Skeletal muscle satellite cell (primary cell): Measurements from ENCODE around the gene PALM2AKAP2. TPM values are rescaled to one million over a fixed set of nuclear protein-coding genes. Genes with fewer than 3 reads are reported as not detected.

ENCODE experiments used
- H3K27me3 ChIP-seq: 2 replicates; pipeline ENCODE4 v1.7.0; 2013; ENCODE audit warnings: low read length; ENCODE audit not compliant: control insufficient read depth, insufficient read depth
- H3K36me3 ChIP-seq: 2 replicates; pipeline ENCODE4 v1.7.0; 2013; ENCODE audit warnings: mild to moderate bottlenecking, control low read depth, low read length; ENCODE audit not compliant: insufficient read depth
- H3K4me1 ChIP-seq: 2 replicates; pipeline ENCODE4 v1.7.0; 2013; ENCODE audit warnings: low read length; ENCODE audit not compliant: control insufficient read depth, insufficient read depth
- H3K4me2 ChIP-seq: 2 replicates; pipeline ENCODE4 v1.7.0; 2013; ENCODE audit warnings: mild to moderate bottlenecking, low read length
- H3K4me3 ChIP-seq: 2 replicates; pipeline ENCODE4 v1.7.0; 2013; ENCODE audit warnings: low read length
- H3K9ac ChIP-seq: 2 replicates; pipeline ENCODE4 v1.7.0; 2013; ENCODE audit warnings: mild to moderate bottlenecking, low read depth, low read length, moderate library complexity
- H3K9me3 ChIP-seq: replicated peaks from 2 replicates; pipeline ENCODE4 v1.7.0; 2013; ENCODE audit warnings: mild to moderate bottlenecking, control low read depth, low read length
- total RNA-seq: library from RNA; depleted of rRNA; stranded (reverse); fragments of >200 nt; gene quantifications from 2 replicates; pipeline ENCODE4 v1.2.3, GENCODE V29; 2012; rRNA removed

The PALM2AKAP2 gene
- 3.1 and 8.9 TPM in 2 replicates for total RNA-seq

DNA sequence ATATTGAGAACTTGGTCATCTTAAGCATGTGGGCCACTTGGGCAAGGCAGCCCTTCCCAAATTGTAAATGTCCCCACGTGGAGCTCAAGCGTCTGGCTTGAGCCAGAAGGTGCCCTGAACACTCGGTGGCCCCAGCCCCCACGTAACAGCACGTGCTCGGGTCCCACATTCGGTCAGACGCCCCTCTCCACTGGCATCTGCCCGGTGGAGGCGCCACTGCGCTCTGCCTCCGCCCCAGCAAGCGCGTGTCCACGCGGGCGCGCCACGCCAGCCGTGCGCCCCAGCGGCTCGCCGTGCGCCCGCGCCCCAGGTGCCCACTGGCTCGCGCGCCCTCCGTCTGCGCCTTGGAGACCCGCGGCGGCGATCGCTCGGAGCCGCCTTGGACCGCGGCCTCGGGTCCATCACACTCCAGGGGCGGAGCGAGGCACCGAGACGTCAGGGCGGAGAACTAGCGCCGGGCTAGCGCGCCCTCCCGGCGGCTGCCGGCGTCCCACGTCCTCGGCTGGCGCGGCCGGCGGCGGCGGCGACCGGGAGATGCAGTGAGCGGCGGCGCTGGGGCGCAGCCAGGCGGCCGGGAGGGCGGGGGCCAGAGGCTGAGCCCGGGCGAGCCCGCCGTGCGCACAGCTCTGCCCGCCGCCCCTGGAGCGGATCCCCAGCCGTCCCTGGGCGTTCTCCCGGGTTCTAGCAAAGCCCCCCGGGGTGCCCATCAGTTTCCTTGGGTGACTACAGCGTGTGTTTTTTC is at the start of gene PALM2AKAP2:
PALM2AKAP2 (plus strand) TSS at position 488 of the 742 bp plus-strand sequence. CDS start 291 bp downstream, outside the sequence.
- Histone ChIP-seq H3K36me3 (no peaks in the 10 kb centered on the region), H3K4me1 (peaks cover 3% of the 10 kb centered on the region), H3K27me3 (peaks cover 15% of the 10 kb centered on the region), H3K9ac (peak within 1 kb of the TSS; percentile 94), H3K4me3 (peak within 1 kb of the TSS; percentile 90), H3K9me3 (no peaks in the 10 kb centered on the region), H3K4me2 (peak within 1 kb of the TSS; percentile 83)

GRCh38 chr9:109730228-109730627 is 49.8 kb upstream of the PALM2AKAP2 start:
- Histone ChIP-seq H3K9me3 (no peaks in the 10 kb centered on the region), H3K9ac (no peak overlapping the region), H3K36me3 (no peaks in the 10 kb centered on the region), H3K4me3 (no peak overlapping the region), H3K27me3 (peaks cover 11% of the 10 kb centered on the region), H3K4me2 (no peak overlapping the region), H3K4me1 (peaks cover 4% of the 10 kb centered on the region)

DNA sequence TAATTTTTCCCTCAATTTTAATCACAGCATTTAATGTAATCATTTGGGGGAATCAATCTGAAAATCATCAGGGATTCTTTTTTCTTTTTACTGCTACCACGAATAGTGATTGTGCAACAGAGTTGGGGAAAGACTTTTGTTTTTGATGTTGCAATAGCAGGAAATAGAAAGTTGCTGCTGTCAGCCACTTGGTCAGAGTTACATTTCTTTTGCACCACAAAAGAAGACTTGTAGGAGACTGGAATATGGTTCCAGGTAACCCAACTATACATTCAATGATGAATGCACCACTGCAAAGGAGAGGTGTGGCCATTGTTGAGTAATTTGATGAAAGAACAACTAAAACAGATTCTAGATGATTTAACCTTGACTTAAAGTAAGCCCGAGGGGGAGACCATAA is 46.3 kb upstream of the PALM2AKAP2 start:
- Histone ChIP-seq H3K36me3 (no peaks in the 10 kb centered on the region), H3K9ac (no peak overlapping the region), H3K9me3 (no peaks in the 10 kb centered on the region), H3K4me2 (no peak overlapping the region), H3K4me1 (peaks cover 4% of the 10 kb centered on the region), H3K27me3 (peaks cover 9% of the 10 kb centered on the region), H3K4me3 (no peak overlapping the region)

- H3K4me2 ChIP-seq = no peak overlapping the region
- H3K4me3 ChIP-seq = no peak overlapping the region
- no peak overlapping the region for H3K9ac ChIP-seq
- H3K36me3 ChIP-seq = no peaks in the 10 kb centered on the region
- H3K27me3 ChIP-seq = peaks cover 9% of the 10 kb centered on the region
- H3K9me3 ChIP-seq = no peaks in the 10 kb centered on the region
- H3K4me1 ChIP-seq = peaks cover 4% of the 10 kb centered on the region
Measured at GRCh38 chr9:109734814-109735213, 45.2 kb upstream of the PALM2AKAP2 start.

DNA sequence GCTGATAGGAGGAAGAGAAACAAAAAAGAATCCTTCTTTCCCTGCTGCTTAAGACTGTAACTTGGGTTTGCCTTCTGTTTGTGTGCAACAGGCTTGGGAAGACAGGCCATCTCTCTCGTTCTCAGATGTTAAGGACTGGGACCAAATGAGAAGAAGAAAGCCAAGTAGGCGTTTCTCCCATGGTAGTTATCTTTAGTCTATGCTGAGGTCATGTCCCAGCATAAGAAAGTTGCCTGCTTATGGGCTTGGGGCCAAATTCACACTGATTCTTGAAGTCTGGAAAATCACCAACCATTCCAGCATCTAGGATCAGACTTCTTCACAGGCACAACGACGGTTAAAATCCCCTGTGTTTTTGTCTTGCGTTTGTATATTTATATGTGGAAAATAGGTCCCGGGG is 44.2 kb upstream of the PALM2AKAP2 start:
- no peaks in the 10 kb centered on the region for H3K9me3 ChIP-seq
- no peak overlapping the region for H3K9ac ChIP-seq
- peaks cover 4% of the 10 kb centered on the region for H3K4me1 ChIP-seq
- H3K27me3 ChIP-seq = peaks cover 9% of the 10 kb centered on the region
- no peak overlapping the region for H3K4me3 ChIP-seq
- no peak overlapping the region for H3K4me2 ChIP-seq
- H3K36me3 ChIP-seq = no peaks in the 10 kb centered on the region

DNA sequence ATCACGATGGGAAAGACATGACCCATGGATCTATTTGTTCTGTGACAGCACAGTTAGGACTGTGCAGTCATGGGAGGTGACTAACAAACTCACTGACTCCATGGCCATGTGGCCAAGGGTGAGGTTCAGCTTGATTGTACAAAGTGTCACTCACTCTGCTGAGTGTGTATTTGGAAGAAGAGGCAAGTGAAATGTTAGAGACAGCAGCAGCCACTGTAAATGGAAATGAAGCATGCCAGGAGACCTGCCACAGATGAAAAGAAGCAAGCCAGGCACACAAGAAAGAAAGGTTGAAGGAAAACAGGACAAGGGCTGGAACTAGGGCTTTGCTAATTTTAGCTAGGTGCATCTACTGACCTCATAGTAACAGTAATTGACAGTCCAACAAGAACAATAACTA is 42.7 kb upstream of the PALM2AKAP2 start:
- H3K4me1 ChIP-seq = peaks cover 4% of the 10 kb centered on the region
- peaks cover 9% of the 10 kb centered on the region for H3K27me3 ChIP-seq
- H3K9me3 ChIP-seq = no peaks in the 10 kb centered on the region
- no peak overlapping the region for H3K9ac ChIP-seq
- H3K4me3 ChIP-seq = no peak overlapping the region
- H3K36me3 ChIP-seq = no peaks in the 10 kb centered on the region
- H3K4me2 ChIP-seq = no peak overlapping the region

DNA sequence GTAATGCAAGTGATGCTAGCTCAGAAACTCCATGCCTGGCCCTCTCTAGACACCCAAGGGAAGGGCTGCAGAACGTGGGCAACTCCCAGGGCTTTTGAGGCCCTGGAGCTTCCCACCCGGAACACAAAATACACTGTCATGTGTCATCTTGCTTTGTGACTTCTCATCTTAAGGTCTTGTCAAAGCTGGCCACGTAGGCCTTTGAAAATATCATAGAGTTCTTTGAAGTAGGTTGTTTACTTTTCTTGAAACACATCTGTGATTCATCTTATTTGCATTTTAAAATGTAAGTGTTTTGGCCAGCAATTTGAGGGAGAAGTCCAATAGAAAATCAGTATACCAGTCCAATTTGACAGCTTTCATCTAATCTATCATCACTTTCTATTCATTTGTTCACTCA is 40.2 kb upstream of the PALM2AKAP2 start:
- H3K27me3 ChIP-seq = peaks cover 16% of the 10 kb centered on the region
- no peaks in the 10 kb centered on the region for H3K4me1 ChIP-seq
- no peaks in the 10 kb centered on the region for H3K9me3 ChIP-seq
- no peak overlapping the region for H3K9ac ChIP-seq
- no peak overlapping the region for H3K4me3 ChIP-seq
- no peak overlapping the region for H3K4me2 ChIP-seq
- H3K36me3 ChIP-seq = no peaks in the 10 kb centered on the region

DNA sequence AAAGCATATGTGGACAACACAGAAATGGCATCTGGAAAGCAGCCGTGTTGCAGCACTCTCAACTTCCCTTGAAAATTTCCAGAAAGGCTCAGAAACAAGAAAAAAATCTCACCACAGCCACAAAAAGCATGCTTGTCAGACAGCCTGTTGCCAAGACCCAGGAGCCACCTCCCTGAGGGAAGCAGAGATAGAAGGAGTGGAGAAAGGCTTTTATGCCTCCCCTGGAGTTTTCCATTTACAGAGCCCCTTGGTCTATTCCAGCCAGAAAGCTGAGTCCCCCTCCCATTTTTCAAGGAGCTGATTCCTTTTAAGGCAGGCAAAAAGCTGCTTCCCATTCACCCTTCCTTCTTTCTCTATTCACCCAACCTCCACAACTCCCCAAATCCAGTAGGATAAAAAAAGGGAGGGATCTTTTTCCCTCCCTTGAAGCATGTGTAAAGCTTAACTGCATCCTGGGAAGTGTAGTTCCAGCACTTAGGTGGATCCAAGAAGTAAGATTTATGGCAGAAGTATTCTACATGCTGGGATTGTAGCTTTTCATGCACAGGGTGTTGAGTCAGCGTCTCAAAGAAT is 37.1 kb upstream of the PALM2AKAP2 start:
- Histone ChIP-seq H3K4me1 (peaks cover 3% of the 10 kb centered on the region), H3K36me3 (no peaks in the 10 kb centered on the region), H3K9ac (no peak overlapping the region), H3K9me3 (no peaks in the 10 kb centered on the region), H3K27me3 (peaks cover 12% of the 10 kb centered on the region), H3K4me3 (no peak overlapping the region), H3K4me2 (no peak overlapping the region)

- no peak overlapping the region for H3K4me3 ChIP-seq
- H3K9me3 ChIP-seq = no peaks in the 10 kb centered on the region
- no peaks in the 10 kb centered on the region for H3K36me3 ChIP-seq
- H3K27me3 ChIP-seq = peaks cover 12% of the 10 kb centered on the region
- H3K9ac ChIP-seq = no peak overlapping the region
- H3K4me2 ChIP-seq = no peak overlapping the region
- peaks cover 3% of the 10 kb centered on the region for H3K4me1 ChIP-seq
Measured at GRCh38 chr9:109743696-109744095, 36.3 kb upstream of the PALM2AKAP2 start.

- Histone ChIP-seq H3K4me3 (no peak overlapping the region), H3K9ac (no peak overlapping the region), H3K9me3 (no peaks in the 10 kb centered on the region), H3K4me2 (peak overlapping the region; percentile 21), H3K36me3 (no peaks in the 10 kb centered on the region), H3K4me1 (peaks cover 3% of the 10 kb centered on the region), H3K27me3 (peaks cover 12% of the 10 kb centered on the region)
Measured at GRCh38 chr9:109745335-109746283, 34.4 kb upstream of the PALM2AKAP2 start.

GRCh38 chr9:109751253-109751652 is 28.7 kb upstream of the PALM2AKAP2 start:
- Histone ChIP-seq H3K4me3 (no peak overlapping the region), H3K4me1 (no peaks in the 10 kb centered on the region), H3K9ac (no peak overlapping the region), H3K4me2 (no peak overlapping the region), H3K36me3 (no peaks in the 10 kb centered on the region), H3K9me3 (no peaks in the 10 kb centered on the region), H3K27me3 (peaks cover 8% of the 10 kb centered on the region)
